Measurements from ENCODE around the gene AADACL4. TPM values are rescaled to one million over a fixed set of nuclear protein-coding genes. Genes with fewer than 3 reads are reported as not detected.
A peak's percentile ranks its signal among the peaks of the same experiment; 100 is the strongest.

The AADACL4 gene
- total RNA-seq, 4 donors from 2014 or later: not detected

- H3K4me3 ChIP-seq: no peak overlapping the region
- in situ Hi-C loops (cut with MboI; ENCODE audit: low pct_ligation_motif_present in 1 of 4, low pct_unique_long_range_greater_than_20kb in 1 of 4, low sequenced_read_pairs in 3 of 4): loop anchor here in 1 of 4 donors (10.0 kb wide), 1 partner anchor 63 kb away; no protein-coding TSS in a partner anchor
- intact Hi-C loops (cut with DNase I; ENCODE audit: low total_unique reads): no loop called here
- TF ChIP-seq, protein P1, sequence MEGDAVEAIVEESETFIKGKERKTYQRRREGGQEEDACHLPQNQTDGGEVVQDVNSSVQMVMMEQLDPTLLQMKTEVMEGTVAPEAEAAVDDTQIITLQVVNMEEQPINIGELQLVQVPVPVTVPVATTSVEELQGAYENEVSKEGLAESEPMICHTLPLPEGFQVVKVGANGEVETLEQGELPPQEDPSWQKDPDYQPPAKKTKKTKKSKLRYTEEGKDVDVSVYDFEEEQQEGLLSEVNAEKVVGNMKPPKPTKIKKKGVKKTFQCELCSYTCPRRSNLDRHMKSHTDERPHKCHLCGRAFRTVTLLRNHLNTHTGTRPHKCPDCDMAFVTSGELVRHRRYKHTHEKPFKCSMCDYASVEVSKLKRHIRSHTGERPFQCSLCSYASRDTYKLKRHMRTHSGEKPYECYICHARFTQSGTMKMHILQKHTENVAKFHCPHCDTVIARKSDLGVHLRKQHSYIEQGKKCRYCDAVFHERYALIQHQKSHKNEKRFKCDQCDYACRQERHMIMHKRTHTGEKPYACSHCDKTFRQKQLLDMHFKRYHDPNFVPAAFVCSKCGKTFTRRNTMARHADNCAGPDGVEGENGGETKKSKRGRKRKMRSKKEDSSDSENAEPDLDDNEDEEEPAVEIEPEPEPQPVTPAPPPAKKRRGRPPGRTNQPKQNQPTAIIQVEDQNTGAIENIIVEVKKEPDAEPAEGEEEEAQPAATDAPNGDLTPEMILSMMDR (IDR thresholded peaks at IDR 0.05): no peak
- TF ChIP-seq EP300 (IDR thresholded peaks at IDR 0.05; ENCODE audit: low read depth) (no peak), POLR2AphosphoS5 (IDR thresholded peaks at IDR 0.05) (no peak), POLR2A (IDR thresholded peaks at IDR 0.05) (no peak)
- H3K27me3 ChIP-seq: no peaks in the 10 kb centered on the region
- DNase-seq: no peak
- H3K4me1 ChIP-seq: no peaks in the 10 kb centered on the region
- H3K9me3 ChIP-seq: no peaks in the 10 kb centered on the region
- H3K36me3 ChIP-seq: no peaks in the 10 kb centered on the region
- 65 to 73% methylated on average over 3 of the region's 3 CpGs for WGBS, 2 donors (ENCODE audit: low coverage in 1 of 2)
- H3K27ac ChIP-seq: no peak overlapping the region
Observed at GRCh38 chr1:12697397-12697796, 53.5 kb downstream of the AADACL4 start.

GRCh38 chr1:12703821-12704451 is 60.1 kb downstream of the AADACL4 start:
- H3K36me3 ChIP-seq: no peaks in the 10 kb centered on the region
- H3K9me3 ChIP-seq: peaks cover 0 to 10% of the 10 kb centered on the region in 2 donors
- TF ChIP-seq POLR2AphosphoS5 (IDR thresholded peaks at IDR 0.05) (no peak), POLR2A (IDR thresholded peaks at IDR 0.05) (no peak), EP300 (IDR thresholded peaks at IDR 0.05; ENCODE audit: low read depth) (no peak)
- TF ChIP-seq, protein P1 (IDR thresholded peaks at IDR 0.05): no peak
- 70 to 74% methylated on average over 4 to 6 of the region's 6 CpGs for WGBS, 2 donors (ENCODE audit: low coverage in 1 of 2)
- H3K27ac ChIP-seq: no peak overlapping the region
- H3K4me1 ChIP-seq: no peaks in the 10 kb centered on the region
- H3K4me3 ChIP-seq: no peak overlapping the region
- H3K27me3 ChIP-seq: no peaks in the 10 kb centered on the region
- in situ Hi-C loops (cut with MboI; ENCODE audit: low pct_ligation_motif_present in 1 of 4, low pct_unique_long_range_greater_than_20kb in 1 of 4, low sequenced_read_pairs in 3 of 4) (no loop called here), intact Hi-C loops (cut with DNase I; ENCODE audit: low total_unique reads) (no loop called here)
- DNase-seq: no peak

DNA sequence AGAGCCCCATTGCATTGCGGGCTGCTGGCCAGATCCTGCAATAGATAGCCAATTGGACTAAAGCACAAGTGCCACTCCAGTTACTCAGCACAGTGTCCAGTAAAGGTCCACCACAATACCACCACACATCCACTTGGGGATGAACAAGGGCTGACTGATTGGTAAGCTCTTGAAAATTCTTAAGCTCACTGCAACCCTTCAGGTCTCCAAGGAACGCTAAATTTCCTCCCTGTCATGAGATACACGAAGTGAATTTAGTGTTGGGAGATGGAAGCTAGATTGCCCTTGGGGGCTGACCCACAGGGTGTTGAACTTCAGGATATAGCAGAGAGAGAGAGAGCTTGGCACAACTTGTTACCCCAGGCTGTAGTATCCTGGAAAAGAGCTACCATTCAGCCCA is 62.2 kb downstream of the AADACL4 start:
- no peak for DNase-seq
- 84 to 100% methylated on average over 1 to 3 of the region's 3 CpGs for WGBS, 2 donors (ENCODE audit: low coverage in 1 of 2)
- no peak overlapping the region for H3K4me3 ChIP-seq
- no peaks in the 10 kb centered on the region for H3K36me3 ChIP-seq
- no peak for TF ChIP-seq POLR2A (IDR thresholded peaks at IDR 0.05)
- TF ChIP-seq EP300 (IDR thresholded peaks at IDR 0.05; ENCODE audit: low read depth): no peak
- TF ChIP-seq, protein P1 (IDR thresholded peaks at IDR 0.05): no peak
- TF ChIP-seq POLR2AphosphoS5 (IDR thresholded peaks at IDR 0.05): no peak
- H3K9me3 ChIP-seq: peaks cover 0 to 10% of the 10 kb centered on the region in 2 donors
- intact Hi-C loops (cut with DNase I; ENCODE audit: low total_unique reads) (no loop called here), in situ Hi-C loops (cut with MboI; ENCODE audit: low pct_ligation_motif_present in 1 of 4, low pct_unique_long_range_greater_than_20kb in 1 of 4, low sequenced_read_pairs in 3 of 4) (no loop called here)
- no peaks in the 10 kb centered on the region for H3K4me1 ChIP-seq
- no peaks in the 10 kb centered on the region for H3K27me3 ChIP-seq
- no peak overlapping the region for H3K27ac ChIP-seq

DNA sequence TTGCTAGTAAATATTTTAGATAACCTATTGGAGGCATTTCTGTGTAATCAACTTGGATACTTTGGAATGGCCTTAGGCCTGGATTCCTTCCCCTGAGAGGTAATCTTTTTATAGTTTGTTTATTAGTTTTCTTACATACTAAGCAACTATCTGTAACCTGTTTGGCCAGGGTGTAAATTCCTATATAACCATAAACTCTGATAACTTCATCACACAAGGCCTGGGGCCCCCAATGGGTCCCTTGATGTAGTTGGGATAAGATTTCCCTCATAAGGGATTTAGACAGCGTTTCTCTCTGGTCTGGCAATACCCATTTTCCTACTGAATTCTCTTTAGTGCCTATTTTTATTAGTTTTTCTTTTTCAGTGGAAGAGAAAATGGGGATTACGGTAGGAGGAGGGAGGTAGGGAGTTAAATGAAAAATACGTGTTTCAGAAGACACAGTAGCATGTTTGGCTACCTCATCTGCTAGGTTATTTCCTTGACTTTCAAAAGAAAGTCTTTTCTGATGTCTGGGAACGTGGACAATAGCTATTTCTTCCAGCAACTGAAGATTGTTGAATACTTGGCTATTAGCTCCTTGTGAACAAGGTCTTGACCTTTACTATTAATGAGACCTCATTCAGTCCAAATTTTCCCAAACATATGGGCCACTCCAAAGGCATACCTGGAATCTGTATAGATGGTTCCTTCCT is 64.7 kb downstream of the AADACL4 start:
- peaks cover 0 to 5% of the 10 kb centered on the region in 2 donors for H3K9me3 ChIP-seq
- WGBS, 2 donors (ENCODE audit: low coverage in 1 of 2): 24 to 46% methylated on average over 4 of the region's 4 CpGs
- no peak overlapping the region for H3K27ac ChIP-seq
- peak; percentile 10 for DNase-seq
- in situ Hi-C loops (cut with MboI; ENCODE audit: low pct_ligation_motif_present in 1 of 4, low pct_unique_long_range_greater_than_20kb in 1 of 4, low sequenced_read_pairs in 3 of 4): no loop called here
- no peaks in the 10 kb centered on the region for H3K4me1 ChIP-seq
- H3K27me3 ChIP-seq: no peaks in the 10 kb centered on the region
- no peak for TF ChIP-seq POLR2A (IDR thresholded peaks at IDR 0.05)
- no peak for TF ChIP-seq EP300 (IDR thresholded peaks at IDR 0.05; ENCODE audit: low read depth)
- TF ChIP-seq POLR2AphosphoS5 (IDR thresholded peaks at IDR 0.05): no peak
- TF ChIP-seq, protein P1 (IDR thresholded peaks at IDR 0.05): no peak
- no peak overlapping the region for H3K4me3 ChIP-seq
- no peaks in the 10 kb centered on the region for H3K36me3 ChIP-seq
- intact Hi-C loops (cut with DNase I; ENCODE audit: low total_unique reads): no loop called here

All from transverse colon (tissue), 4 donors.